Anterior cingulate cortex (tissue), 58 donors: ENCODE measurements around the gene CCR5.
A peak's percentile ranks its signal among the peaks of the same experiment; 100 is the strongest.

Experiments
- DNase-seq, 58 donors: peaks; one replicate each; lab custom pipeline; 2025; lab: John Stamatoyannopoulos, UW

CCR5 gene

DNA sequence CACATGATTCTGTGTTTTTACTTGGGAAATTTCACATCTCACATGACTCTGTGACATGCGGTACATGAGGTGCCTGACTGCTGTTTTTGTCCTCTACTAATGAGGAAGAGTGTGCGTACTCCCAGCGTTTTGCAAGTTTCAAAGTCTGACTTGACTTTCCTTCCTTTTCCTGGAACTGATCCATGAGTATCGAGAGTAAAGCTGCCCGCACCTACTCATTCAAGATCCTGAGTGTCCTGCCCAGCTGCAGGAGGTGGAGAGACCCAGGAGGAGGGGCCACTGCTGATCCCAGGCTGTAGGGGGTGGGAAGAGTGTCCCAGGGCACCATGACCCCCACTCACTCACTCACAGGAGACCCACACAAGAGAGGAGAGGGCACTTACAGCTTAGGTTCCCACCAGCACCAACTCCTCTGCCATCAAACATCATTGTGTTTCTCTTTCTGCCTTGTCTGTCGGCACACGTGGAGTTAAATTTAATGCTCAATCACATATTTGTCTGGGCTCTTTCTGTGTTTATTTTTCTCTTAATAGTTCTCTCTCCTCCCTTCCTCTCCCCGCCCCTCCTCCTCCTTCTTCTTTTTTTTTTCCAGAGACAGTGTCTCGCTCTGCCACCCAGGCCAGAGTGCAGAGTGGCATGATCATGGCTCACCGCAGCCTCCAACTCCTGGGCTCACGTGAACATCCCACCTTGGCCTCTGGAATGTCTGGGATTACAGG lies 34.7 kb downstream of the CCR5 start:
- DNase-seq: peak in 1 of 58 donors; percentile 3

DNA sequence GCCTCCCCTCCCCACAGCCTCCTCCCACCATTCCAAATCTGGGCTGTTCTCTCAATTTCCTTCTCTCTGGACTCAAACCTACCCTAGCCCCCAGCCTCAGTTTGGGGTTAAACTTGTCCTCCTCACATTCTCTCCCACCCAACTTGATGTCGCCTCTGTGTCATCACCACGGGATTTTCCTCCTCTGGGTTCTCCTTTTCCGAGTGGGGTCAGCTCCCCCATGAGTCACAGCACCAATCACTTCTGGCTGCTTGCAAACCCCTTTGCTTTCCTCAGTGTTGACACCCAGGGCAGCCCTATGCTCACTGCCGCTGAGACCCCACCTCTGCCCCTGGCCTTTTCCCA lies 35.7 kb downstream of the CCR5 start:
- DNase-seq: no peak

DNA sequence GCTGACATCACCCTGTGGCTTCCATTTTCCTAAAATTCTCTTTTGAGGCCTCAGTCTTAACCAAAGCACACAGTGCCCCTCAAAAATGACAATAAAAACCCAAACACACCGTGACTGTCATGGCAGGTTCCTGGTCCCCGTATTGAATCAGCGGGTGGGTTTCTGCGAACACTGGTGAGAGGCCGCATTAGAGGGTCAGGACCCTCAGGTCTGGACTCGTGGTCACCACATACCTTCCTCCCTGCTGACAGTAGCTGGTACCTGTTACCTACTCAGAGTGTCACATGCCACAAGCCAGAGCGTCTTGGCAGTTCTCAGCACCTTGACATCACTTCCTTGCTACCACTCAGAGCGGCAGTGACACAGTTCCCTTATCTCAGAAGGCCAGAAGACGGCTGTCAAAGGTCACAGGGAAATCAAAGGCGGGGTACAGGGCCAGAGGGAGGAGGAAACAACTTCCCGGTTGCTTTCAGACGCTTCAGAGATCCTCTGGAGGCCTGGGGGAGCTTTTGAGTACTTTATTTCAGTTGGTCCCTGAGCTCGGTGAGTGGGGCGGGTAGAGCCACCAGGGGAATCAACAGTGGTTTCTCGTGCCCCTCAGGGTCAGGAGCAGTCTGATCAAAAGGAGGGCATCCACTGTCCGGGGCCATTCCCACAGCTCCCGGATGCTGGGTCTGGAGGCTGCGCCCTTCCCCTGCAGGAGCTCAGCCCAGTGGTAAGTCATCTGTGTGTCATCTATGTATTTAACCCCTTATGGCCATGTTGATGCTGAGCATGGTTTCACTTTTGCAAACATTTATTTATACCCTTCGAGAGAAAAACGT lies 36.3 kb downstream of the CCR5 start, which contains the start of the genes CCR5AS and CCRL2:
Gene CCR5AS, minus strand, starts transcription at position 279 of the 824 bp plus-strand sequence.
Gene CCRL2, plus strand, starts transcription at position 472 of the 824 bp plus-strand sequence. CDS start 821 bp downstream, outside the sequence.
- DNase-seq: peak in 11 of 58 donors; percentile 7 to 44 (median 15)

DNA sequence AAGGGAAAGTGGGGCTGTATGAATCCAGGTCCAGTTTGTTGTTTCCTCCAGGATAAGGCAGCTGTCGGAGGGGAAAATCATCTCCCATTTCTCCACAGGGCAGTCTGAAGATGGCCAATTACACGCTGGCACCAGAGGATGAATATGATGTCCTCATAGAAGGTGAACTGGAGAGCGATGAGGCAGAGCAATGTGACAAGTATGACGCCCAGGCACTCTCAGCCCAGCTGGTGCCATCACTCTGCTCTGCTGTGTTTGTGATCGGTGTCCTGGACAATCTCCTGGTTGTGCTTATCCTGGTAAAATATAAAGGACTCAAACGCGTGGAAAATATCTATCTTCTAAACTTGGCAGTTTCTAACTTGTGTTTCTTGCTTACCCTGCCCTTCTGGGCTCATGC lies 37.2 kb downstream of the CCR5 start:
- DNase-seq: peak in 4 of 58 donors; percentile 17 to 60 (median 32)

DNA sequence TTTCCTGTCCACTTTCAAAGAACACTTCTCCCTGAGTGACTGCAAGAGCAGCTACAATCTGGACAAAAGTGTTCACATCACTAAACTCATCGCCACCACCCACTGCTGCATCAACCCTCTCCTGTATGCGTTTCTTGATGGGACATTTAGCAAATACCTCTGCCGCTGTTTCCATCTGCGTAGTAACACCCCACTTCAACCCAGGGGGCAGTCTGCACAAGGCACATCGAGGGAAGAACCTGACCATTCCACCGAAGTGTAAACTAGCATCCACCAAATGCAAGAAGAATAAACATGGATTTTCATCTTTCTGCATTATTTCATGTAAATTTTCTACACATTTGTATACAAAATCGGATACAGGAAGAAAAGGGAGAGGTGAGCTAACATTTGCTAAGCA lies 38.1 kb downstream of the CCR5 start:
- DNase-seq: no peak

DNA sequence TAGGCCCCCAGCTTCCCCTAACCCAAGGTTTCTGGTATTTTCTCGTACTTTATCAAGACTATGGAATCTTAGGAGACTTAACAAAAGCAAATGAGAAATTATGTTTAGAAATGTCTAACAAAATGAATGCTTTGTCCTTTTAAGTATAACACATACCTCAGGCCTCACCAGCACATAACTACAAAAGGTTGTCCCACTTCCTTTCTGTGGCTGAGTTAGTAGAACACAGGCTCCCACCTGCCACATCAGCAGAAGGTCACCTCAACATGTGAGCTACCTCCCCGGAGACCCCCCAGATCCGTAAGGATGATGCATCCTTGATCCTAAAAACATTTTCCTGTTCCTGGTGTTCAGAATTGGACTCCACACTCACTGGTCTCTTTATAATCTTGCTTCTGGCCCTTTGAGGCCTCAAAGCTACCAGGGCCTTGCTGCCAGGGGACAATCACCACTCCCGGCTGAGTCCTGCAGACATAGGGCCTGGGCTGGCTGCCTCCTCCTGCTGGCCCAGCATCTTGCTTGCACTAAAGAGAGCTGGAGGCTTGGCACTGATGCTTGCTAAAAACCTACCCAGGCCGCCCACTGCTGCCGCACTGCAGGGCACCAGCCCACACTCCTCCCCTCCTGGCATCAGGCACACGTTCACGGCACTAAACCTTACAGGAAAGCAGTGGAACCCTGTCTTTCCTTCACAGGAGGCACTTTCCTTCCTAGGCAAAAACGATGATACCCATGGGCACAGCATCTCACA lies 39.2 kb downstream of the CCR5 start:
- peak in 28 of 58 donors; percentile 6 to 63 (median 21) for DNase-seq

DNA sequence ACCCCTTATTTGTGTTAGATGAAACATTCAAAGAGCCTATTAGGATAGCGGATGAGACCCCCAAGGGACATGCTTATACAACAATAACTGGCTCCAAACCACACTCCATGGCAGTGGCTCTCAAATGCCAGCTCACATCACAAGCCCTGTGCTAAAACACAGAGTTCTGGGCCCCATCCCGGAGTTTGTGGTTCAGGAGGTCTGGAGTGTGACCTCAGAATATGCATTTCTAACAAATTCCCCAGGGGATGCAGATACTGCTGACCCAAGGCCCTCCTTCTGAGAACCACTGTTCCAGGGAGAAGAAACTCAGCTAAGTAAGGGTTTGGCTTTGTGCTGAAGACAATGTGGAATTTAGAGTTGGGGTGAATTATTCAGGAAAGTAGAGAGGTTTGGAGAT lies 39.9 kb downstream of the CCR5 start:
- DNase-seq: no peak

DNA sequence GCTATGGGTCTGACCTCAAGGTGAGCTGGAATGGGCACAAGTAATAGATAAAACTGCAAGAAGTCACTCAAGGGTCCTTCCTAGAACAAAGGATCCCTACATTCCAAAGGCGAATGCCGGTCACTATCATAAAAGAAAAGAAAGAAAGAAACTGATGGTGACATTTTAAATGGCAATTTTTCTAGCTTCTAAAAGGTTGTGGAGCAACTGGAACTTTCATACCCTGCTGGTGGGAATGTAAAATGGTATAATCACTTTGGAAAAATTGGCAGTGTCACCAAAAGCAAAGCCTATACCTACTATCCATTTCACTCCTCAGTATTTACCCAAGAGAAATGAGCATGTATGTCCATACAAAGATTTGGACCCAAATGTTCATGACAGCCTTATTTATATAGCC lies 40.5 kb downstream of the CCR5 start:
- DNase-seq: no peak

DNA sequence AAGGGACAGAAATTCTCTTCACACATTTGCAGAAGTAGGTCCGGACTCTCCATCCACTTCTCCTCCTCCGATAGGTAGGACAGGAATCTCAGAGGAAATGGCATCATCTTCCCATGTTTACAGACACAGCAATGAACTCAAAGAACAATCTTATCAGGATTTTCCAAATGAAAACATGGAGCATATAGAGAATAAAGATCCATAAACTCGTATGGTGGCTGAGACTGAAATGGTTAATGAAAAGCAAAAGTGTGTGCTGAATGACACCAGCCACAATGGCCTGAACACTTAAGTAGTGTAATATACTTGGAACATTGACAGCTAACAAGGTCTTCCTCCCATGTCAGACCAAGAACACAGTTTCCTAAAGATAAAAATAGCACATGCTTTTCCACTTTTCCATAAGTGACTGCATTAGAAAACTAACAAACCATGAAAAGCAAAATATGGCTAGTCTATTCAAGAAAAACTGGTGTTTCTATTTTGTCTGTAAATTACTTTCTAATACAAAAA lies 42.1 kb downstream of the CCR5 start:
- no peak for DNase-seq

DNA sequence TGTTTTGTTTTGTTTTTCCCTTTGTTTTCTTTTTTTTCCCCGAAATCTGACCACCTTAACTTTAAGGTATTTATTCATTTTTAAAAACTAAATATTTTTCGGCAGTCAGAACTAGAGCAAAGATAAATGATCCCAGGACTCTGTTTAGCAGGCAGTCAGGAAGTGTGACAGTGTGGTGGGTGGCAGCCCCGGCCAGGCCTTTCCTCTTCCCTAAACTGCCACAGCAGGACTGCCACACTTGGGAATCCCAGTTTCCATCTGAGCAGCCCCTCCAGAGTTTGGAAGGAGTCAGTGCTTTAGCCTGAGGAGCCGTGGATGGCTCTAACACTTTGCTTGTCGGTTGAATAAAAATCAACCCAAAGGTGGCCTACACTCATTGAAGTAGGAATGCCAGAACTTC lies 43.2 kb downstream of the CCR5 start:
- no peak for DNase-seq

DNA sequence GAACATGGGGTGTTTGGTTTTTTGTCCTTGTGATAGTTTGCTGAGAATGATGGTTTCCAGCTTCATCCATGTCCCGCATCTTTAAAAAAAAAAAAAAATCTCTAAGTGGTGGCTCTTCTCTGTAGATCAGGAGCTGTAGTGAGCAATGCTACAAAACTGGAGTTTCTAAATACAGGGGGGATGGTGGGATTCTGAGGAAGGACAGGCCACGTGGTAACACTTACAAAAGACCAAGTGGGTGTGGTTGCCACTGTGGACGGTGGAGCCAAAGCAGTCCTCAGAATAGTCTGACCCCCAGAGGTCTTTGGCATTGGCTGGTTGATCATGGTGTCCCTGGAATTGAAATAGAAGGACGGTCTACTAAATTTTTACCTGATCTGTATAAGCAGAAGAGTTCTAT lies 44.0 kb downstream of the CCR5 start:
- no peak for DNase-seq

DNA sequence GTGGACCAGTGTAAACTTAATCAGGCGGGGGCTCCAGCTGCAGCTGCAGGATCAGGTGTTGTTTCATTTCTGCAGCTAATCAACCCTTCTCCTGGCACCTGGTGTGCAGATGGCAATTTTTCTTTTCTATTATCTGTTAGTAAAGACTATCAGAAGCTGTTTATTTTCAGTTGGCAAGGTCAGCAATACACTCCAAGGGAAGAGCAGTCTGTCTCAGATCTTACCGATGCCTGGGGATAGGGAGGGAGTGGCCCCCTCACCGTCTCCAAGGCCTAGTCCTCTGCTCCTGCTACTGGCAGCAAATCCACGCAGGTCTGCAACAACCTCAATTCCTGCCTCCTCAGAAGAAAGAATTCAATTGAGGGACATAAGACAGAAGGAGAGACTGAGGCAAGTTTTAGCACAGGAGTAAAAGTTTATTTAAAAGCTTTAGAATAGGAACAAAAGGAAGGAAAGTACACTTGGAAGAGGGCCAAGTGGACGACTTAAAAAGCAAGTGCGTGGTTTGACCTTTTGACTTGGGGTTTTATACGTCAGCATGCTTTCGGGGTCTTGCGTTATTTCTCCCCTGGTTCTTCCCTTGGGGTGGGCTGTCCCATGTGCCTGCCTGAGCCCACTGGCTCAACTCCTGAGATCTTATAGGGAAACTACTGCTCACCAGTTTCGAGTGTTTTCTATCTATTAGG lies 45.5 kb downstream of the CCR5 start:
- DNase-seq: no peak

DNA sequence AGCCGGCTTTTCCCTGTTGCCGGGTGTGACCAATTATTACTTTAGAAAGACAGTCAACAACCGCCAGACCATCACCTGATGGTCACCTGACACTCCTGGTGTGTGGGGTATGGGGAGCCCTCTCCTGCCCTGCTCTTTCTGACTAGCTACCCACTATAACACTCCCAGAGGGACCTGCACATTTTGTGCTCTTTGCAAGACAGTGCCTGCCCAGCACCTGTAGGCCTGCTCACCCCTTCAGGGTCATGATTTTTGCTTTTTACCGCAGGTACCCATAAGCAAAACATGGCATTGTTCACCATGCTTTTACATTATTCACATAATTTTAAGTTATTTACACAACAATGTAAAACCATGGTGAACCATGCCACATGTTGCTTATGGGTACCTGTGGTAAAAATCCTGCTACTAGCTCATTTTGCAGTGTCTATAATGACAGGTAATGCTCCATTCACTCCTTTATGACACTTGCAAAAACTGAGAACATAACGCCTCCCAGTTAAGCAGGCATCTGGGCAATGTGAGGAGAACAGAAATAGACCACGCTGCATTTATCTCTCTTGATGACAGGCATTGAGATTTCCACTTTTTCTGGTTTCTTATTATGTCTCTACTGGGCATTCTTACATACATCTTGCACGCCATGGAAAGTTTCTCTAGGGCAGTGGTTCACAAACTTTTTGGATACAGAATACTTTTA lies 46.2 kb downstream of the CCR5 start:
- DNase-seq: no peak

DNA sequence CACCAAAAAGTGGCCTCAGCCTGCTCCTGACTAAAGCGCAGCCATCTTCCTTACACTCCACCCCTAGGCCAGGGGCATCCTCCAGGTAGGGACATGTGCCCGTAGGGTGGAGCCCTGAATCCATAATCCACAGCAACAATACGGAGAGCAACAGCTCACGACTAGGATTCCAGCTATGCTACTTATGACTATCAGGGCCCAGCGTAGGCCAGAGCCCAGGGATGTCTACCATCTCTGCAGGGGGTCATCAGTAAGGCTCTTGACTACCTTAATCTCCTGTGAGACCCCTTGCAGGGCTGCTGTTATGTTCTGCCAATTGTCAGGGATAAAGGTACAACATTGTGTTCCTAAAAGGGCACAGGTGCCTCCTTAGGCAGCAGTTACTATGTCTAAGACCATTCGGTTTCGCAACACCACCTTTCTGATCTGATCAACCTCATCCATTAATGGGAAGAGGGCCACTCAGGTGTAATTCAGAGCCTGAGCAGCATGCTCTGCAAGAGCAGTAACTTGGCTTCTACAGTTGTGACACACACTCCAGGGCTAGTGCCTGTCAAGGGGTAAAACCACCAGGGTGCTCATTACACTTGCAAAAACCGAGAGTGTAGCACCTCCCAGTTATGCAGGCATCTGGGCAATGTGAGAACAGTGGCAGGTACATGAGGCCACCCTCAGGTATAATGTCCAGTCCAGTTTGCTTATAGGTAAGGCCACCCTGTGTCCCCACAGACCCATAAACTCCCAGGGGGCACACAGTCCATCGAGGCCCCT lies 47.3 kb downstream of the CCR5 start:
- DNase-seq: no peak

DNA sequence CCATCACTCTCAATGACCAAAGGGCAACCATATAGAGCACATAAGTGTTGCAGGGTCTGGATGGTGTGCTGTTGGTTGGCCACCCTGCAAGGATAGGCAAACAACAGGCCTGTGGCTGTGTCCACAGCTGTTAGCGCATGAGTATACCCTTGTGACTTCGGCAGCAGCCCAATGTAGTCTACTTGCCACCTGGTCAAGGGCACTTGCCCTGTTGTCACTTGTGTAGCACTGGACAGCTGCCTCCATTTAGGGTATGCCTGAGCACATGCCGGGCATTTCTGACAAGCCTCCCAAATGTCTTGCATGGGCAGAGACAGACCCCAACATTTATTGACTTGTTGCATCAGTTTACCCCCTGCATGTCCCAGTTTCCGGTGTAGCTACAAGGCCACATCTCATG lies 49.1 kb downstream of the CCR5 start:
- no peak for DNase-seq

DNA sequence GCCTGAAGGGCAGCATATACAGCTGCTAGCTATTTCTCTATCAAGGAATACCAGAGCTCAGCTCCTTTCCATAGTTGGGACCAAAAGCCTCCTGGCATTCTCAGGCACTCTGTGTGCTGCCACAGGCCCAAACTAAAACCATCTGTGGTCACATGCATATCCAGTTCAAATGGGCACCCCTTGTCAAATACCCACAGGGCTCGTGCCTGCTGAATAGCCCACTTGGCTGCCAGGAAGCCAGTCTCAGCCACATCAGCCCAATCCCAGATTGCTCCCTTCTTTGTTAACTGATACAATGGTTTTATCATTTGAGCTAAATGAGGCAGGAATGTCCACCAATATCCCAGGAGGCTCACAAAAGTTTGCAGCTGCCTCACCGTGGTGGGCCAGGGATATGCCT lies 50.2 kb downstream of the CCR5 start:
- DNase-seq: no peak

DNA sequence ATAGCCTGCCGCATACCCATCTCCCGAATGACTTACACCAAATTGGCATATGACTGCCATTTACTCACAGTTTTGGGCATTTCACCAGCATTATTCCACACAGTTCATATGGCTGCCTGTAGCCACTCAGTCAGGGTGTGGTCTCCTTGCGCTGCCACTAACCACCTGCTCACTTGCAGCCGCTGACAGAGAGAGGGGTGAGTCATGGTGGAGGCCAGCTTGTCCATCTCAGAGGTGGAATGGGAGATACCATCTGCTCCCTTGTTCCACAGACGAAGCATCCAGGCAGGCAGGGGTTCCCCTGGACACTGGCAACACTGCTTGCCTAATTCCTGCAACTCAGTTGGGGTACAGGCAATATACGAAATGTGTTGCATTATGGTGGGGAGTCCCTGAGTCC lies 51.9 kb downstream of the CCR5 start:
- DNase-seq: peak in 5 of 58 donors; percentile 5 to 29 (median 13)

DNA sequence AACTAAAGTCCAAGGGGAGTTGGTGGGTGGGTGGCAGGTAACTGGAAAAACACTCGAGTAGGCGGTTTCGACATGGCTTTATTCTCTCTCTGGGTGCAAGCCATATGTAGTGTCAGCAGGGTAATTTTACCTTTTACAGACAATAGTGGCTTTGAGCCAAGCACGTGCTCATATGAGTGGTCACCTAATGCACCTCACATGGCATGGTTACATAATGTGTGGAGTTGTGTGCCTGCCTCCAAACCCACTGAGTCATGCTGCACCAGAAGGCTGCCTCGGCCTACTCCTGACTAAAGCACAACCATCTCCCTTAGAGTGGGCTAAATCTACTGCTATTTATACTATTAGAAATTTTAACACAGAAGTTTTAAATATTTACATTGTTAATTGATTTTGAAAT lies 52.8 kb downstream of the CCR5 start:
- DNase-seq: peak in 5 of 58 donors; percentile 12 to 36 (median 17)
